Type B pancreatic cell (in vitro differentiated cells): ENCODE measurements around the gene LPIN2. TPM values are rescaled to one million over a fixed set of nuclear protein-coding genes. Genes with fewer than 3 reads are reported as not detected.

Source experiments
- DNase-seq: peaks from one replicate; pipeline ENCODE4 v3.0.0; 2021; ENCODE audit warnings: mixed read lengths; ENCODE audit not compliant: unreplicated experiment; ENCODE audit errors: extremely low spot score
- H3K27ac Mint-ChIP-seq: 2 replicates; pipeline ENCODE4 v1.8.0; 2021; ENCODE audit warnings: mild to moderate bottlenecking, mixed read lengths
- H3K27me3 Mint-ChIP-seq: 2 replicates; pipeline ENCODE4 v1.8.0; 2021; ENCODE audit warnings: mixed read lengths
- H3K36me3 Mint-ChIP-seq: 2 replicates; pipeline ENCODE4 v1.8.0; 2021; ENCODE audit warnings: mixed read lengths
- H3K4me1 Mint-ChIP-seq: one replicate; pipeline ENCODE4 v1.8.0; 2021; ENCODE audit warnings: mixed read lengths; ENCODE audit not compliant: unreplicated experiment
- H3K4me3 Mint-ChIP-seq: 2 replicates; pipeline ENCODE4 v1.8.0; 2021; ENCODE audit warnings: mild to moderate bottlenecking, mixed read lengths
- H3K9me3 Mint-ChIP-seq: 2 replicates; pipeline ENCODE4 v1.8.0; 2021; ENCODE audit warnings: mixed read lengths
- CTCF ChIP-seq: fragments of 200-600 bp; sonication (generic); conservative IDR thresholded peaks from 2 replicates; pipeline ENCODE4 v1.5.0; 2021; ENCODE audit warnings: antibody characterized with exemption, mild to moderate bottlenecking
- total RNA-seq: library from RNA; stranded (reverse); gene quantifications from 2 replicates; pipeline ENCODE4 v1.2.1, GENCODE V29; 2021; ENCODE audit warnings: low replicate concordance

The LPIN2 gene
- total RNA-seq, 1 donor from 2014 or later, result 26.8 TPM

- no peak for DNase-seq
- Mint-ChIP-seq H3K4me3 (no peak overlapping the region), H3K9me3 (peaks cover 14% of the 10 kb centered on the region), H3K4me1 (peaks cover 36% of the 10 kb centered on the region), H3K27ac (no peak overlapping the region), H3K36me3 (no peaks in the 10 kb centered on the region), H3K27me3 (peaks cover 2% of the 10 kb centered on the region)
- TF ChIP-seq CTCF, result no peak
Measured at GRCh38 chr18:3048820-3049349, 35.9 kb upstream of the LPIN2 start.

- no peak overlapping the region for H3K27ac Mint-ChIP-seq
- no peak for TF ChIP-seq CTCF
Measured at GRCh38 chr18:3048121-3048520, 35.2 kb upstream of the LPIN2 start.

GRCh38 chr18:3046216-3046808, 33.4 kb upstream of the LPIN2 start:
- no peaks in the 10 kb centered on the region for H3K9me3 Mint-ChIP-seq
- no peak for TF ChIP-seq CTCF
- H3K36me3 Mint-ChIP-seq, result no peaks in the 10 kb centered on the region
- H3K4me1 Mint-ChIP-seq, result peaks cover 42% of the 10 kb centered on the region
- H3K4me3 Mint-ChIP-seq, result no peak overlapping the region
- peaks cover 2% of the 10 kb centered on the region for H3K27me3 Mint-ChIP-seq
- no peak overlapping the region for H3K27ac Mint-ChIP-seq
- DNase-seq, result no peak

More at GRCh38 chr18:3048121-3048520, 35.2 kb upstream of the LPIN2 start:
- Mint-ChIP-seq H3K36me3 (no peaks in the 10 kb centered on the region), H3K27me3 (peaks cover 2% of the 10 kb centered on the region), H3K4me1 (peaks cover 36% of the 10 kb centered on the region), H3K4me3 (no peak overlapping the region), H3K9me3 (peaks cover 8% of the 10 kb centered on the region)
- no peak for DNase-seq

- Mint-ChIP-seq H3K4me3 (peak overlapping the region; percentile 64), H3K36me3 (no peaks in the 10 kb centered on the region)
- TF ChIP-seq CTCF, result no peak
Measured at GRCh38 chr18:3044931-3045698, 32.2 kb upstream of the LPIN2 start.

GRCh38 chr18:3042379-3042778, 29.4 kb upstream of the LPIN2 start:
- H3K4me3 Mint-ChIP-seq, result no peak overlapping the region
- H3K27me3 Mint-ChIP-seq, result no peaks in the 10 kb centered on the region
- H3K9me3 Mint-ChIP-seq, result no peaks in the 10 kb centered on the region
- no peak for TF ChIP-seq CTCF
- H3K4me1 Mint-ChIP-seq, result peaks cover 50% of the 10 kb centered on the region
- H3K27ac Mint-ChIP-seq, result peak overlapping the region; percentile 82
- peak; percentile 1 for DNase-seq
- no peaks in the 10 kb centered on the region for H3K36me3 Mint-ChIP-seq

More at GRCh38 chr18:3044931-3045698, 32.2 kb upstream of the LPIN2 start:
- H3K9me3 Mint-ChIP-seq, result no peaks in the 10 kb centered on the region
- H3K27me3 Mint-ChIP-seq, result peaks cover 2% of the 10 kb centered on the region
- no peak for DNase-seq
- H3K27ac Mint-ChIP-seq, result peak overlapping the region; percentile 80
- peaks cover 41% of the 10 kb centered on the region for H3K4me1 Mint-ChIP-seq
